Heart right ventricle (tissue), 16 donors: Measurements from ENCODE around the gene RAB20. TPM values are rescaled to one million over a fixed set of nuclear protein-coding genes. Genes with fewer than 3 reads are reported as not detected.

Source experiments
- ATAC-seq, 8 donors: fragments of 200-7000 bp; cut with Tn5 transposase; one replicate each; pipeline ENCODE4 v1.9.1; 2020; ENCODE audit warnings: mild to moderate bottlenecking in 8 of 8, moderate library complexity in 8 of 8, moderate number of reproducible peaks in 1 of 8
- DNase-seq, 2 donors: peaks; one replicate each; pipeline ENCODE4 v3.0.0-alpha.2; 2020
- H3K27ac ChIP-seq, 10 donors: fragments of 200-600 bp; sonication (generic) in 2 of 10; one replicate each; pipeline versions ENCODE4 v1.5.0 to v1.8.0; 2020 to 2022; ENCODE audit warnings: mild to moderate bottlenecking in 3 of 10
- H3K27me3 ChIP-seq, 7 donors: fragments of 200-600 bp; one replicate each; pipeline ENCODE4 v1.8.0; 2021 to 2022; ENCODE audit warnings: mild to moderate bottlenecking in 2 of 7
- H3K36me3 ChIP-seq, 9 donors: fragments of 200-600 bp; sonication (generic) in 1 of 9; one replicate each; pipeline versions ENCODE4 v1.5.0 to v1.8.0; 2020 to 2022; ENCODE audit warnings: mild to moderate bottlenecking in 2 of 9
- H3K4me1 ChIP-seq, 9 donors: fragments of 200-600 bp; sonication (generic) in 1 of 9; one replicate each; pipeline versions ENCODE4 v1.5.0 to v1.8.0; 2020 to 2022; ENCODE audit warnings: mild to moderate bottlenecking in 4 of 9
- H3K4me3 ChIP-seq, 10 donors: fragments of 200-600 bp; sonication (generic) in 2 of 10; one replicate each; pipeline versions ENCODE4 v1.5.0 to v1.8.0; 2020 to 2022; ENCODE audit warnings: mild to moderate bottlenecking in 7 of 10, moderate library complexity in 2 of 10
- H3K9me3 ChIP-seq, 11 donors: fragments of 200-600 bp in 10 of 11; sonication (generic) in 2 of 11; one replicate each; pipeline versions ENCODE4 v1.5.0 to v1.8.0; 2013 to 2022; ENCODE audit warnings: mild to moderate bottlenecking in 2 of 11, control low read depth in 1 of 11, moderate library complexity in 1 of 11
- whole genome bisulfite sequencing, 2 donors: extraction: QIAGEN DNeasy Blood & Tissue Kit; methylation state at CpG; one replicate each; pipeline ENCODE4 v1.1.7; 2013; ENCODE audit warnings: inconsistent platforms in 1 of 2; 5-methylcytosine and 5-hydroxymethylcytosine counted together
- intact Hi-C, 10 donors: fragments of 100-400 bp; cut with DNase I; formaldehyde crosslinking; loops; one replicate each; pipeline versions ENCODE4 v1.11.1 to v1.14.2; 2022
- polyA plus RNA-seq, 2 donors: library from polyadenylated mRNA; stranded (reverse); fragments of 200-250 nt; gene quantifications; one replicate each; pipeline ENCODE4 v1.2.3, GENCODE V29; 2013
- total RNA-seq, 10 donors: library from RNA; stranded (reverse); fragmentation: NEBNext Ultra II Directional in 3 of 10; extraction: Animal tissue kit (Norgen Biotek cat#: 25700) in 3 of 10; gene quantifications; one replicate each; pipeline versions ENCODE4 v1.2.1 to v1.2.4, GENCODE V29; 2021 to 2023
- TF ChIP-seq, protein P1 (sequence below), 9 donors: fragments of 200-600 bp; sonication (generic) in 2 of 9; IDR thresholded peaks; one replicate each; pipeline versions ENCODE4 v1.5.0 to v1.8.0; 2021 to 2022; ENCODE audit warnings: antibody characterized with exemption in 9 of 9, mild to moderate bottlenecking in 5 of 9, moderate library complexity in 1 of 9
- donor health status: Arrhythmogenic right ventricular cardiomyopathy.
- donor health status: ischemic (EF 13 %, LVEDD 7.1; RV severe dilation, severe dysfunction).
- donor health status: healthy with polysubstance abuse.
- donor health status: DM: no; HTN: yes; CAD: no.
- donor health status: DM: no; HTN: no; CAD: no.
- donor health status: ischemic (EF 25% LVEDD 6.9; RV normal size, moderate dysfunction).
- donor health status: ischemic (EF 25% LVEDD 5.7; RV mildly dilated, moderate dysfunction).
- donor health status: healthy.
- donor health status: DM: yes; HTN: yes; CAD: no.
- donor health status: Ischemic cardiomyopathy.
- donor health status: ischemic (EF 35%, LVEDD 5.7; RV mildly dilated, moderate dysfunction).
- donor health status: nonischemic (EF 11% LVEDD 7.7; RV severe dilation, severe dysfunction).
- donor health status: DM: yes; HTN: yes; CAD: no.
- donor health status: PGD.
- donor health status: ischemic (EF 29% LVEDD 5.4; RV normal size, mild dysfunction).
- donor health status: nonischemic (EF 23%, LVEDD 6.1; RV moderate dilation, normal function).

RAB20 gene
- total and polyA plus RNA-seq, 12 donors: 5.4 to 40.8 (median 12.5) TPM

DNA sequence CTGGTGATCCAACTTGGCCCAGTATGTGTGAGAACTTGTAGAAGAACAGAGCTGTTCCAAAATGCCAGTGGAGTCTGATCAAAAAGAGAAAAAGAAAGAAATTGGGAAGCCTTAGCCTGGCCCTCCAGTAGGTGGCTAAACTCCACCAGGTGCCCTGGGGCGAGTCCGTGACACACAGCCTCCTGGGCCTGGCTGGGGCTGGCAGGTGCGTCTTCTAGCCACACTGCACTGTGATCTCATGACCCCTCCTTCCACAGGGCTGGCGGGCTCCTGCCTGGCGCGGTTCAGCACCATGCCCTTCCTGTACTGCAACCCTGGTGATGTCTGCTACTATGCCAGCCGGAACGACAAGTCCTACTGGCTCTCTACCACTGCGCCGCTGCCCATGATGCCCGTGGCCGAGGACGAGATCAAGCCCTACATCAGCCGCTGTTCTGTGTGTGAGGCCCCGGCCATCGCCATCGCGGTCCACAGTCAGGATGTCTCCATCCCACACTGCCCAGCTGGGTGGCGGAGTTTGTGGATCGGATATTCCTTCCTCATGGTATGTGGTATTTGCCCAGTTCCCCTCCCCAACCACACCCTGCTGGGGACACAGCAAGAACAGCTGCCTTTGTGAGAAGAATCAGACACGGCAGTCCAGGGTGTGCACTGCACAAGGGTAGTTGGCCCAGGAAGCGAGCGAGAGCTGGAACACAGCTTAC is 53.7 kb downstream of the RAB20 start:
- peak in 1 of 2 donors; percentile 52 for DNase-seq
- no peaks in the 10 kb centered on the region for H3K27me3 ChIP-seq
- TF ChIP-seq, protein P1, sequence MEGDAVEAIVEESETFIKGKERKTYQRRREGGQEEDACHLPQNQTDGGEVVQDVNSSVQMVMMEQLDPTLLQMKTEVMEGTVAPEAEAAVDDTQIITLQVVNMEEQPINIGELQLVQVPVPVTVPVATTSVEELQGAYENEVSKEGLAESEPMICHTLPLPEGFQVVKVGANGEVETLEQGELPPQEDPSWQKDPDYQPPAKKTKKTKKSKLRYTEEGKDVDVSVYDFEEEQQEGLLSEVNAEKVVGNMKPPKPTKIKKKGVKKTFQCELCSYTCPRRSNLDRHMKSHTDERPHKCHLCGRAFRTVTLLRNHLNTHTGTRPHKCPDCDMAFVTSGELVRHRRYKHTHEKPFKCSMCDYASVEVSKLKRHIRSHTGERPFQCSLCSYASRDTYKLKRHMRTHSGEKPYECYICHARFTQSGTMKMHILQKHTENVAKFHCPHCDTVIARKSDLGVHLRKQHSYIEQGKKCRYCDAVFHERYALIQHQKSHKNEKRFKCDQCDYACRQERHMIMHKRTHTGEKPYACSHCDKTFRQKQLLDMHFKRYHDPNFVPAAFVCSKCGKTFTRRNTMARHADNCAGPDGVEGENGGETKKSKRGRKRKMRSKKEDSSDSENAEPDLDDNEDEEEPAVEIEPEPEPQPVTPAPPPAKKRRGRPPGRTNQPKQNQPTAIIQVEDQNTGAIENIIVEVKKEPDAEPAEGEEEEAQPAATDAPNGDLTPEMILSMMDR (IDR thresholded peaks at IDR 0.05): peak in 4 of 9 donors; percentile 2 to 32 (median 27)
- intact Hi-C loops: loop anchor here in 5 of 10 donors (2.0 to 10.0 kb wide), 4 partner anchors 19 to 57 kb away; partner anchors contain the start of gene RAB20 (in 4 of the 5)
- no peaks in the 10 kb centered on the region for H3K9me3 ChIP-seq
- peaks cover 0 to 100% (median 47%) of the 10 kb centered on the region in 9 donors for H3K36me3 ChIP-seq
- peak; percentile 43 to 84 (median 72) for ATAC-seq
- 68 to 77% methylated on average over 23 of the region's 23 CpGs for WGBS, 2 donors
- peak overlapping the region; percentile 56 to 96 (median 83) for H3K27ac ChIP-seq
- peaks cover 9 to 67% (median 39%) of the 10 kb centered on the region in 9 donors for H3K4me1 ChIP-seq
- no peak overlapping the region for H3K4me3 ChIP-seq

DNA sequence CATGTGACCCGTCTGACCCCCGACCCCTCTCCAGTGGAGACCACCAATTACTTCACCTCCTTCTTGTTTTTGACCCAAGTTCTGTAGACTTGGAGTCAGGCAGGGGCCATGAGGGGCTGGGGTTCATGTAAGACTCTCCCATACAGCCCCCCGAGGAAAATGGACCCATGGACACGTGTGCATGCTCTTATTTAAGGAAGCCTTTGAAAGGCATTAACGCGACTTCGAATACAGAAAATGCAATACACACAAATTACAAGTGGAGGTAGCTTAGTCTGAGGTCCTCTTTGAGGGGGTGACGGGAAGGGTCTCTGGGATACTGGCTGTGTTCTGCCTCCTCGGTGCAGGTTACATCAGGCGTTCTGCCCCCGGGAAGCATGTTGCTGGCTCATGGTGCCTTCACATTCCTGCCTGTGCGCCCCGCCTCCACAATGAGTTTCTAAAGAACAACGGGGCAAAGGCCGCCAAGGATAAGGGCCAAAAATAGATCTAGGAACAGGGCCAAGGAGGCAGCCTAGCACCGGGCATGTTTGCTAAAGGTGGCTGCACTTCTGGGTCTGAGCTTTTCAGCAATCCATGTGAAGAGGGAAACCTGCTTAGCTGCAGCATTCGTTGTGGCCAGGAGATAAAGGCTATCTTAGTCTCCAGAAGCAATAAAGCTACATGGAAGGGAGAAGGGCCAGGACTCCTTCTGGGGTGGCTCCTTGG is 54.5 kb downstream of the RAB20 start:
- Histone ChIP-seq H3K27me3 (no peaks in the 10 kb centered on the region), H3K36me3 (peaks cover 0 to 100% (median 47%) of the 10 kb centered on the region in 9 donors), H3K4me3 (no peak overlapping the region), H3K4me1 (peaks cover 9 to 67% (median 39%) of the 10 kb centered on the region in 9 donors), H3K27ac (peak overlapping the region; percentile 56 to 96 (median 83)), H3K9me3 (no peaks in the 10 kb centered on the region)
- intact Hi-C loops: loop anchor here in 5 of 10 donors (2.0 to 10.0 kb wide), 4 partner anchors 20 to 58 kb away; partner anchors contain the start of gene RAB20 (in 4 of the 5)
- ATAC-seq (peak; percentile 61 to 86 (median 78)), DNase-seq (peak; percentile 71 to 86)
- TF ChIP-seq, protein P1 (IDR thresholded peaks at IDR 0.05): no peak
- 38 to 46% methylated on average over 17 of the region's 17 CpGs for WGBS, 2 donors

DNA sequence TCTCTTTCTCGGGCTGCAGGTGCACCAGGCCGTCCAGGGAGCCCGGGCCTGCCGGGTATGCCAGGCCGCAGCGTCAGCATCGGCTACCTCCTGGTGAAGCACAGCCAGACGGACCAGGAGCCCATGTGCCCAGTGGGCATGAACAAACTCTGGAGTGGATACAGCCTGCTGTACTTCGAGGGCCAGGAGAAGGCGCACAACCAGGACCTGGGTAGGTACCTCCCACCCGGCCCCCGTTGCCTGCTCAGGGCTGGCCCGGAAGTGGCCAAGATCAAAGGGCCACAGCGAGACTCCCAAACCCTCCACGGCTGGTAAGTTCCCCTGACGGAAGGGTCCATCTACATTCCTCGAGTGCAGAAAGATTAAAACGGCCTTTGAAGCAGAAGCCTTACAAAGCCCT is 55.1 kb downstream of the RAB20 start:
- peaks cover 9 to 67% (median 39%) of the 10 kb centered on the region in 9 donors for H3K4me1 ChIP-seq
- peaks cover 0 to 100% (median 46%) of the 10 kb centered on the region in 9 donors for H3K36me3 ChIP-seq
- H3K9me3 ChIP-seq: no peaks in the 10 kb centered on the region
- ATAC-seq (peak in 1 of 8 donors; percentile 5), DNase-seq (no peak)
- peak overlapping the region in 9 of 10 donors; percentile 74 to 96 (median 83) for H3K27ac ChIP-seq
- intact Hi-C loops: loop anchor here in 5 of 10 donors (2.0 to 10.0 kb wide), 4 partner anchors 20 to 58 kb away; partner anchors contain the start of gene RAB20 (in 4 of the 5)
- no peak overlapping the region for H3K4me3 ChIP-seq
- TF ChIP-seq, protein P1 (IDR thresholded peaks at IDR 0.05): no peak
- no peaks in the 10 kb centered on the region for H3K27me3 ChIP-seq
- 67 to 75% methylated on average over 18 of the region's 18 CpGs for WGBS, 2 donors

DNA sequence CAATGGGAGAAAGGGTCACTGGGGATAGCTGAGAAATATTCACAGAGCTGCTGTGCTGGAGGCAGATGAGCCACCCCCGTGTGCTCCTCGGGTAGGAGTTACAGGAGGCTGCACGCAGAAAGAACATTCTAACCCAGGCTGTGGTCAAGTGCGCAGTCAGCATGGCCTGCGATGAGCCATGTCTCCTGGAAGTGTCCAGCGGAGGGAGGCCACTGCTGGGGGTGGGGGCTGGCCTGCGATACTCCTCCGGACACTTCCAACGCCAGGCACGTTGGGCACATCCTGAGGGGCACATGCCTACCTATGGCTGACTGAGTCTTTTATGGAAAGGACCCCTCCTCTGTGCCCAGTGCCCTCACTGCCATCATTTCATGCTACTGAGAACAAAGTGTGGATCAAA is 55.9 kb downstream of the RAB20 start:
- WGBS, 2 donors: 89 to 93% methylated on average over 10 of the region's 10 CpGs
- intact Hi-C loops: loop anchor here in 5 of 10 donors (5.0 to 10.0 kb wide), 3 partner anchors 52 to 59 kb away; partner anchors contain the start of gene RAB20 (in 4 of the 5)
- peaks cover 9 to 64% (median 38%) of the 10 kb centered on the region in 9 donors for H3K4me1 ChIP-seq

More for the DNA sequence above, 55.9 kb downstream of the RAB20 start:
- peak overlapping the region in 4 of 10 donors; percentile 6 to 96 (median 87) for H3K27ac ChIP-seq
- ATAC-seq: no peak
- no peaks in the 10 kb centered on the region for H3K27me3 ChIP-seq
- H3K36me3 ChIP-seq: peaks cover 2 to 100% (median 49%) of the 10 kb centered on the region in 9 donors
- H3K4me3 ChIP-seq: no peak overlapping the region
- no peaks in the 10 kb centered on the region for H3K9me3 ChIP-seq
- DNase-seq: no peak
- TF ChIP-seq, protein P1 (IDR thresholded peaks at IDR 0.05): no peak
